SK-N-SH (cell line): ENCODE measurements around the gene ZNF219. TPM values are rescaled to one million over a fixed set of nuclear protein-coding genes. Genes with fewer than 3 reads are reported as not detected.

Experiments
- CTCF ChIA-PET: fragments of 300-600, 350-600 bp; formaldehyde crosslinking; extraction: SDS; loops from one replicate; lab custom pipeline; 2021; lab: Yijun Ruan, JAX
- POLR2A ChIA-PET: fragments of 350-600 bp; sonication (Branson Sonifier 250); formaldehyde crosslinking; extraction: SDS; loops from one replicate; lab custom pipeline; 2020; ENCODE audit warnings: antibody characterized with exemption, inconsistent platforms; lab: Yijun Ruan, JAX
- DNase-seq: peaks from one replicate; pipeline ENCODE4 v3.0.0; 2012
- H2AFZ ChIP-seq: fragments of 200-600 bp; sonication (generic); 2 replicates; pipeline ENCODE4 v1.8.1; 2016; ENCODE audit warnings: antibody characterized with exemption, mild to moderate bottlenecking, low read depth
- H3F3A ChIP-seq: fragments of 200-600 bp; sonication (generic); replicated peaks from 2 replicates; pipeline ENCODE3; 2016; ENCODE audit warnings: antibody characterized with exemption, mild to moderate bottlenecking; ENCODE audit not compliant: insufficient read depth
- H3K27ac ChIP-seq, 2 experiments: fragments of 200-500 bp in 1 of 2; fragments of 200-600 bp in 1 of 2; sonication (Bioruptor generic) in 1 of 2; sonication (generic), shearing (Covaris generic) in 1 of 2; 2 replicates each; pipeline versions ENCODE4 v1.5.1 to v1.6.1; 2014 to 2016; ENCODE audit warnings: low read depth in 2 of 2, inconsistent platforms in 1 of 2, low read length in 1 of 2, mild to moderate bottlenecking in 1 of 2, mixed read lengths in 1 of 2
- H3K27me3 ChIP-seq: fragments of 200-600 bp; sonication (generic), shearing (Covaris generic); 2 replicates; pipeline ENCODE4 v1.6.1; 2016; ENCODE audit warnings: mixed run types; ENCODE audit not compliant: insufficient read depth
- H3K36me3 ChIP-seq, 2 experiments: fragments of 200-500 bp in 1 of 2; fragments of 200-600 bp in 1 of 2; sonication (Bioruptor generic) in 1 of 2; sonication (generic) in 1 of 2; replicated peaks in 1 of 2; 2 replicates each; pipeline versions ENCODE3 to v1.5.1; 2014 to 2016; ENCODE audit warnings: low read length in 1 of 2, mild to moderate bottlenecking in 1 of 2; ENCODE audit not compliant: insufficient read depth in 2 of 2, control insufficient read depth in 1 of 2
- H3K4me1 ChIP-seq, 2 experiments: fragments of 200-500 bp in 1 of 2; fragments of 200-600 bp in 1 of 2; sonication (Bioruptor generic) in 1 of 2; sonication (generic), shearing (Covaris generic) in 1 of 2; 2 replicates each; pipeline versions ENCODE4 v1.5.1 to v1.6.1; 2014 to 2016; ENCODE audit warnings: low read depth in 1 of 2, low read length in 1 of 2, mixed run types in 1 of 2; ENCODE audit not compliant: insufficient read depth in 2 of 2, control insufficient read depth in 1 of 2
- H3K4me2 ChIP-seq: fragments of 200-600 bp; sonication (generic), shearing (Covaris generic); 2 replicates; pipeline ENCODE4 v1.6.1; 2017; ENCODE audit warnings: mixed run types
- H3K4me3 ChIP-seq, 2 experiments: fragments of 200-500 bp in 1 of 2; fragments of 200-600 bp in 1 of 2; sonication (Bioruptor generic) in 1 of 2; sonication (generic), shearing (Covaris generic) in 1 of 2; 2 replicates each; pipeline versions ENCODE4 v1.5.1 to v1.8.1; 2014 to 2016; ENCODE audit warnings: low read depth in 2 of 2, inconsistent platforms in 1 of 2, low read length in 1 of 2, mild to moderate bottlenecking in 1 of 2, mixed read lengths in 1 of 2, moderate library complexity in 1 of 2
- H3K79me2 ChIP-seq: fragments of 200-600 bp; sonication (generic); 2 replicates; pipeline ENCODE4 v1.8.1; 2017; ENCODE audit warnings: mild to moderate bottlenecking; ENCODE audit not compliant: insufficient read depth
- H3K9ac ChIP-seq: fragments of 200-600 bp; sonication (generic); 2 replicates; pipeline ENCODE4 v1.6.1; 2017; ENCODE audit warnings: mixed run types
- H3K9me2 ChIP-seq: fragments of 200-600 bp; sonication (generic); 2 replicates; pipeline ENCODE4 v1.6.1; 2017; ENCODE audit warnings: mixed run types
- H3K9me3 ChIP-seq: fragments of 200-600 bp; sonication (generic); 2 replicates; pipeline ENCODE4 v1.6.1; 2017; ENCODE audit warnings: mixed run types, mild to moderate bottlenecking, moderate library complexity
- H4K20me1 ChIP-seq: fragments of 200-600 bp; sonication (generic); 2 replicates; pipeline ENCODE4 v1.6.1; 2017; ENCODE audit warnings: mild to moderate bottlenecking, mixed run types; ENCODE audit not compliant: insufficient read depth
- EP300 ChIP-seq, 2 experiments: IDR thresholded peaks; 2 replicates each; pipeline versions ENCODE4 v1.4.0 to v1.6.1; 2012; ENCODE audit warnings: borderline replicate concordance in 1 of 2, low read depth in 1 of 2, low read length in 1 of 2
- FOXJ3 ChIP-seq: sonication (generic); formaldehyde crosslinking; IDR thresholded peaks from 2 replicates; pipeline ENCODE4 v1.5.1; 2020; ENCODE audit warnings: mild to moderate bottlenecking, missing genetic modification reagents
- GATA2 ChIP-seq: sonication (generic); formaldehyde crosslinking; IDR thresholded peaks from 2 replicates; pipeline ENCODE4 v1.5.0; 2020; ENCODE audit warnings: mild to moderate bottlenecking, missing genetic modification reagents
- NRF1 ChIP-seq: IDR thresholded peaks from 2 replicates; pipeline ENCODE4 v1.6.1; 2012; ENCODE audit warnings: low read depth, mild to moderate bottlenecking, low read length
- POLR2AphosphoS5 ChIP-seq: IDR thresholded peaks from 2 replicates; pipeline ENCODE4 v1.6.1; 2012; ENCODE audit warnings: low read depth, low read length
- RCOR1 ChIP-seq: fragments of 150-350 bp; IDR thresholded peaks from 2 replicates; pipeline ENCODE4 v1.6.1; 2017; ENCODE audit warnings: antibody characterized with exemption, low read length
- RXRA ChIP-seq: IDR thresholded peaks from 2 replicates; pipeline ENCODE4 v1.4.0; 2012; ENCODE audit warnings: low read depth, mild to moderate bottlenecking, borderline replicate concordance
- SIN3A ChIP-seq: IDR thresholded peaks from 2 replicates; pipeline ENCODE4 v1.6.1; 2012; ENCODE audit warnings: low read depth, mild to moderate bottlenecking, low read length, moderate library complexity, borderline replicate concordance
- WGBS: methylation state at CpG from one replicate; pipeline ENCODE4 v1.1.6; 2017; ENCODE audit warnings: low lambda C conversion rate; 5-methylcytosine and 5-hydroxymethylcytosine counted together
- polyA plus RNA-seq, 3 experiments: library from polyadenylated mRNA; depleted of rRNA; stranded (reverse); fragments of >200 nt; gene quantifications; 2 replicates each; pipeline ENCODE4 v1.2.3, GENCODE V29; 2012
- TF ChIP-seq, protein P1 (sequence below): IDR thresholded peaks from 2 replicates; pipeline ENCODE4 v1.6.1; 2012; ENCODE audit warnings: mild to moderate bottlenecking, low read depth, low read length, moderate library complexity

Gene ZNF219
- polyA plus RNA-seq, 1 of the 3 experiments (the other 2 are of a cell fraction), result 24.1 TPM

DNA sequence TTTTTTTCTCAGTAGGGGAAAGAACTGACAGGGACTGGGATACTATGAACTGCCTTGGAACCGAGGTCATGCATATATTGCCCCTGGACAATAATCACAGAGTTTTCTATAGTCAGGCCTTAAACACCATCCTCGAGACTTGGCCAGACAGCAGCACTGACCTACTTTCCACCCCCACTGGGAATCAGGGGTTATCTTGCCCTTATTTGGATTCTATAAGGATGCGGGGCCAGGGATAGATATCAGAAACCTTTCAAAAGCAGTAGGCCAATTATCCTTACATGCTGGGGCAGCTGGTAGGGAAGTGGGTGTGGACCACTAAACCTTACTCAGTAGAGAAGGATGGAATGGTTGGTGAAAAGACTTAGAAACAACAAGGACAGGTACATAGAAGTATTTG, 2.0 kb downstream of the ZNF219 start:
- Histone ChIP-seq H3K27me3 (no peaks in the 10 kb centered on the region), H3K9me3 (no peaks in the 10 kb centered on the region), H2AFZ (no peak overlapping the region), H3K36me3 (peaks cover 3 to 18% of the 10 kb centered on the region in 2 experiments), H3K9me2 (no peaks in the 10 kb centered on the region), H3K27ac (peak overlapping the region; percentile 44 to 89; a peak in 3 of 4 replicates), H3K79me2 (no peaks in the 10 kb centered on the region), H3F3A (peaks cover 38% of the 10 kb centered on the region), H3K4me1 (peaks cover 28 to 31% of the 10 kb centered on the region in 2 experiments), H3K4me2 (peak overlapping the region; percentile 59; the same call in 1 of the 2 replicates), H3K4me3 (no peak overlapping the region), H4K20me1 (peaks cover 14% of the 10 kb centered on the region; the same call in 1 of the 2 replicates), H3K9ac (no peak overlapping the region)
- WGBS, result 79% methylated on average over 3 of the region's 3 CpGs
- ChIA-PET POLR2A (interaction anchor here (1.1 to 3.9 kb wide), 5 partner anchors 8 to 82 kb away, joined by 3 to 19 read pairs (median 4); partner anchors contain the start of gene ARHGEF40), CTCF (interaction anchor here (1.2 to 20.5 kb wide), 5 partner anchors 10 to 80 kb away, joined by 4 to 555 read pairs (median 283); partner anchors contain the start of genes ARHGEF40, NDRG2 and TMEM253)
- peak; percentile 8 for DNase-seq
- no peak for TF ChIP-seq NRF1
- no peak for TF ChIP-seq RCOR1
- no peak for TF ChIP-seq RXRA
- TF ChIP-seq GATA2, result no peak
- TF ChIP-seq FOXJ3, result no peak
- no peak for TF ChIP-seq SIN3A

DNA sequence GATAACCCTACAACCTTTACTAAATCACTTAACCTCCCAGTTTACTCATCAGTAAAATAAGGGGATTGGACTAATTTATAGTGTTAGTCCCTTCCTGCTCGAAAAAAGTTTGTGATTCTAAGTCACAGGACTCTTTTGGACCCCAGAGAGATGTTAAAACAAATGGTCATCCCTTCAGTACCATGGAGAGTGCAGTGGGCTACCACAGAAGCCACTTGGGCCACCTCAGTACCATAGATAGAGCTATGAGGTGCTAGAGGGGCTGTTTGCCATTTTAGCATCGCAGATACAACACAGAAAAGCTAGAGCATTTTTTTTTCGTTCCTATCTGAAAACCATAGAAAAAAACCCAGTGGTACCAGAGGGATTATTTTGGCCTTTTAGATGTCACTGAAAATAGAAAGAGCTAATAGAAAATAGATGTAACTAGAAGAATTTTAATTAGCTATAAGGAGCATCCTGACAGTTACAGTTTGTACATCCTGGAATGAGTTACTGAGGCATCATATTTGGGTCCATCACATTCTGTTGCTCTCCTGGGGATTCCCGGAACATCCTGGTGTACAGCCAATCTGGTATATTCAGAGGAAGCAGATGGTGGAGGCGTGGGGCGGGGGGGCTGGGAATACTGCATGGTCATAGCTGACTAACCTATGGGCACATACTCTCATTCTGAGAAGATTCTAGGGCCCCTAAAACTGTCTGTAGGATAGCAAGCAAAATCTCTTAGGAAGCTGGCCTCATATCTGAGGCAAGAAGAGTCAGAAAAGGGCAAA, 2.8 kb downstream of the ZNF219 start:
- H3K79me2 ChIP-seq, result no peaks in the 10 kb centered on the region
- ChIA-PET POLR2A (interaction anchor here (1.4 to 3.9 kb wide), 3 partner anchors 8 to 24 kb away, joined by 4 to 19 read pairs (median 12); partner anchors contain the start of gene ARHGEF40), CTCF (interaction anchor here (1.2 to 20.5 kb wide), 6 partner anchors 10 to 79 kb away, joined by 3 to 555 read pairs (median 176); partner anchors contain the start of genes ARHGEF40, NDRG2 and TMEM253)

More for the DNA sequence above, 2.8 kb downstream of the ZNF219 start:
- Histone ChIP-seq H2AFZ (no peak overlapping the region), H3K9me2 (no peaks in the 10 kb centered on the region), H3K9me3 (no peaks in the 10 kb centered on the region), H3K36me3 (peaks cover 7 to 26% of the 10 kb centered on the region in 2 experiments), H3F3A (peaks cover 42% of the 10 kb centered on the region), H3K4me3 (no peak overlapping the region), H3K27me3 (no peaks in the 10 kb centered on the region), H3K4me2 (no peak overlapping the region), H3K9ac (no peak overlapping the region), H4K20me1 (peaks cover 14% of the 10 kb centered on the region; the same call in 1 of the 2 replicates), H3K27ac (peak overlapping the region; percentile 44 to 67; a peak in 3 of 4 replicates), H3K4me1 (peaks cover 28 to 31% of the 10 kb centered on the region in 2 experiments)
- TF ChIP-seq EP300 (IDR thresholded peaks at IDR 0.05; ENCODE audit: borderline replicate concordance in 1 of 2, low read depth in 1 of 2, low read length in 1 of 2) (no peak), POLR2AphosphoS5 (0 out of 2 replicates have a peak, but pooled peaks have one; percentile 3)
- TF ChIP-seq, protein P1, sequence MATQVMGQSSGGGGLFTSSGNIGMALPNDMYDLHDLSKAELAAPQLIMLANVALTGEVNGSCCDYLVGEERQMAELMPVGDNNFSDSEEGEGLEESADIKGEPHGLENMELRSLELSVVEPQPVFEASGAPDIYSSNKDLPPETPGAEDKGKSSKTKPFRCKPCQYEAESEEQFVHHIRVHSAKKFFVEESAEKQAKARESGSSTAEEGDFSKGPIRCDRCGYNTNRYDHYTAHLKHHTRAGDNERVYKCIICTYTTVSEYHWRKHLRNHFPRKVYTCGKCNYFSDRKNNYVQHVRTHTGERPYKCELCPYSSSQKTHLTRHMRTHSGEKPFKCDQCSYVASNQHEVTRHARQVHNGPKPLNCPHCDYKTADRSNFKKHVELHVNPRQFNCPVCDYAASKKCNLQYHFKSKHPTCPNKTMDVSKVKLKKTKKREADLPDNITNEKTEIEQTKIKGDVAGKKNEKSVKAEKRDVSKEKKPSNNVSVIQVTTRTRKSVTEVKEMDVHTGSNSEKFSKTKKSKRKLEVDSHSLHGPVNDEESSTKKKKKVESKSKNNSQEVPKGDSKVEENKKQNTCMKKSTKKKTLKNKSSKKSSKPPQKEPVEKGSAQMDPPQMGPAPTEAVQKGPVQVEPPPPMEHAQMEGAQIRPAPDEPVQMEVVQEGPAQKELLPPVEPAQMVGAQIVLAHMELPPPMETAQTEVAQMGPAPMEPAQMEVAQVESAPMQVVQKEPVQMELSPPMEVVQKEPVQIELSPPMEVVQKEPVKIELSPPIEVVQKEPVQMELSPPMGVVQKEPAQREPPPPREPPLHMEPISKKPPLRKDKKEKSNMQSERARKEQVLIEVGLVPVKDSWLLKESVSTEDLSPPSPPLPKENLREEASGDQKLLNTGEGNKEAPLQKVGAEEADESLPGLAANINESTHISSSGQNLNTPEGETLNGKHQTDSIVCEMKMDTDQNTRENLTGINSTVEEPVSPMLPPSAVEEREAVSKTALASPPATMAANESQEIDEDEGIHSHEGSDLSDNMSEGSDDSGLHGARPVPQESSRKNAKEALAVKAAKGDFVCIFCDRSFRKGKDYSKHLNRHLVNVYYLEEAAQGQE, result peak; percentile 98
- WGBS, result 77% methylated on average over 6 of the region's 6 CpGs
- peak; percentile 19 for DNase-seq
